Muscle layer of colon (tissue), 2 donors: ENCODE results near the gene LRRC14B.

ENCODE experiments used
- H3K27ac ChIP-seq: one replicate; pipeline ENCODE4 v1.7.0; 2013; ENCODE audit warnings: low read depth, mild to moderate bottlenecking, low read length, moderate library complexity
- H3K27me3 ChIP-seq, 2 donors: one replicate each; pipeline ENCODE4 v1.7.0; 2013; ENCODE audit warnings: low read length in 2 of 2, mild to moderate bottlenecking in 2 of 2; ENCODE audit not compliant: insufficient read depth in 2 of 2, control insufficient read depth in 1 of 2
- H3K36me3 ChIP-seq: one replicate; pipeline ENCODE4 v1.7.0; 2013; ENCODE audit warnings: mild to moderate bottlenecking, low read length; ENCODE audit not compliant: insufficient read depth
- H3K4me1 ChIP-seq: one replicate; pipeline ENCODE4 v1.7.0; 2013; ENCODE audit warnings: mild to moderate bottlenecking, low read length; ENCODE audit not compliant: insufficient read depth
- H3K4me3 ChIP-seq, 2 donors: one replicate each; pipeline ENCODE4 v1.7.0; 2013; ENCODE audit warnings: low read length in 2 of 2, low read depth in 1 of 2, mild to moderate bottlenecking in 1 of 2, moderate library complexity in 1 of 2
- H3K9ac ChIP-seq: one replicate; pipeline ENCODE4 v1.7.0; 2013; ENCODE audit warnings: low read length
- H3K9me3 ChIP-seq: one replicate; pipeline ENCODE4 v1.7.0; 2013; ENCODE audit warnings: mild to moderate bottlenecking, low read length
- donor health status: abdominal sarcoma.
- donor health status: Adenocarcinoma of cecum.

LRRC14B gene

DNA sequence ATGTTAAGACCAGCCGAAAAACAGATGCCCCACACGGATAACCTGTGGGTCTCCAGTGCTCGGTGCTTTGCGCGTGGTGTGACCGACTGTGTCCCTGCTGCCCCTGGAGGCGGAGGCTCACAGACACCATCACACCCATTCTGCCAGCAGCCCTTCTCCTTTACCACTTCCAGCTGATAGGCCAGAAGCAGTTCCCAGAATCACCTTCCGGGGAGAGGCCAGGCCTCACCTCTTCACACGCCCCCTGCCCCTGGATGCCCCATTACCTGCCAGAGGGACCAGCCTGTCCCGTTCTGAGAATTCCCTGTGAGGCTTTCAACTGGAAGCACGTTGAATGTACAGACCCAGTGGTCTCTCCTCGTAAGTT is 21.6 kb upstream of the LRRC14B start:
- no peak overlapping the region for H3K4me3 ChIP-seq
- no peaks in the 10 kb centered on the region for H3K27me3 ChIP-seq
- no peaks in the 10 kb centered on the region for H3K36me3 ChIP-seq
- no peak overlapping the region for H3K27ac ChIP-seq
- no peaks in the 10 kb centered on the region for H3K9me3 ChIP-seq
- no peak overlapping the region for H3K9ac ChIP-seq
- H3K4me1 ChIP-seq = no peaks in the 10 kb centered on the region

DNA sequence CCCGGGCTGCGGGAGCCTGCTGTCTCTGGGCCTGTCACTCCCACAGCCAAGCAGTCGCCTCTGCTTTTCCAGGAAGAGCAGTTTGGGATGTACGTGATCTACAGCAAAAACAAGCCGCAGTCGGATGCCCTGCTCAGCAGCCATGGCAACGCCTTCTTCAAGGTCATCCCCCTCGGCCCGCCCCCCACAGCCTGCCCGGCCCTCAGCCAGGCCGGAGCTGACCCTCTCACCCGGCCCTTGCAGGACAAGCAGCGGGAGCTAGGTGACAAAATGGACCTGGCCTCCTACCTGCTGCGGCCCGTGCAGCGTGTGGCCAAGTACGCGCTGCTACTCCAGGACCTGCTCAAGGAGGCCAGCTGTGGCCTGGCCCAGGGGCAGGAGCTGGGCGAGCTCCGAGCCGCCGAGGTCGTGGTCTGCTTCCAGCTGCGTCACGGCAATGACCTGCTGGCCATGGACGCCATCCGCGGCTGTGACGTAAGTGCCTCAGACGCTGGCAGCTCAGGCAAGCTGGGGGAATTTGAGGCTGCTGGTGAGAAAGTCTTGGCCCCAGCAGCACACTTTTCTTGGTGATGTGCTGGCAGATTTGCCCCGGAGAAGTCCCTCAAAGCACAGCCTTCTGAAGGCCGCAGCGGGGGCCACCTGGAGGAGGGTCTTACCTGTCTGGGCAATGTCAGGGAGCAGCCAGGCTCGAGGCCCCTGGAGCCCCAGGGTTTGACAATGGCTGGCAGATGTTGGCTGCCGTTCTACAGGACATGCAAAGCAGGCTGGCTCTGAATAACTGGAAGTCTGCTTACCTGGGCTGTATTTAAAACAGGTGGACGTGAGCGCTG is 20.1 kb upstream of the LRRC14B start:
- Histone ChIP-seq H3K4me1 (no peaks in the 10 kb centered on the region), H3K9ac (no peak overlapping the region), H3K27me3 (no peaks in the 10 kb centered on the region), H3K27ac (no peak overlapping the region), H3K4me3 (no peak overlapping the region), H3K9me3 (no peaks in the 10 kb centered on the region), H3K36me3 (no peaks in the 10 kb centered on the region)

DNA sequence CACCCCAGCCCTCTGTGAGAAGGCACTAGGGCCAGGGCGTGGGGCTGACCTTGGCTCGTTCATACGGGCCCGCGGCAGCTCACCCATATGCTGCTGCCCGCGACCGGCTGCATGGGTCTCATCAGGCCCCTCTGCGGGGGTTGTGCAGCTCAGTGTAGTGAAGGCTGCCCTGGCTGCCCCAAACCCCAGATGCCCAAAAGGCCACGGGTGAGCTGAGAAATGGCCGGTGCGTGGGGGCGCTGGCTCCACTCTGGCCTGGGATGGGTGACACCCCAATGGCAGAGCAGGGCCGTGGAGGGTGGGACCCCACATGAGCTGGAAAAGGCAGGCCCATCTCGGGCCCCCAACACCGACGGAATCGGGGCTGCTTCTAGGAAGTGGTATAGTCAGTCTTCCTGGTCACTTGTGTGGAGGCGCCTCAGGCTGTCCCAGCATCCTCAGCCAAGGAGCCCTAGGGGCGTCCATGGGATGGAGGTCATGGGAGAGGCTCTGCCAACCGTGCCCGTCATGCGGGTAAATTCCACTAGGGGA is 19.4 kb upstream of the LRRC14B start:
- no peak overlapping the region for H3K9ac ChIP-seq

DNA sequence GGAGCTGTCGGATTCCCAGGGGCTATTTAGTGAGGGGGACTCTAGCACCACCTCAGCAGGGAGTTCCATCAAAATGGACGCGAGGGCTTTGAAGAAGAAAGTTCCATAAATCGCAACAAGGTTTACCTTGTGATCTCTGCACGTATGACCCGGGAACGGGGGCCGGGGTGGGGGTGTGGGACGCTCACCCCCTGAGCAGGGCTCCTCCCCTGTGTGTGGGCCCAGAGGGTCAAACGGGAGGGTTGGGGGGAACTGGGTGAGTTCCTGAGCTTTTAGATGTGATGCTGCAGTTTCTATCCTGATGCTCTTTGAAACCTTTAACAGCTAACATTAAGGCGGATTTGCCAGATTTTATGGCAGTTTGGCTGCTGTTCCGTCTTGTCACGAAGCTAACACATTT is 18.9 kb upstream of the LRRC14B start:
- Histone ChIP-seq H3K27ac (no peak overlapping the region), H3K36me3 (no peaks in the 10 kb centered on the region), H3K27me3 (no peaks in the 10 kb centered on the region), H3K9ac (no peak overlapping the region), H3K9me3 (no peaks in the 10 kb centered on the region), H3K4me3 (no peak overlapping the region), H3K4me1 (no peaks in the 10 kb centered on the region)

More for the DNA sequence above, 19.4 kb upstream of the LRRC14B start:
- Histone ChIP-seq H3K9me3 (no peaks in the 10 kb centered on the region), H3K4me1 (no peaks in the 10 kb centered on the region), H3K27ac (no peak overlapping the region), H3K27me3 (no peaks in the 10 kb centered on the region), H3K4me3 (no peak overlapping the region), H3K36me3 (no peaks in the 10 kb centered on the region)

DNA sequence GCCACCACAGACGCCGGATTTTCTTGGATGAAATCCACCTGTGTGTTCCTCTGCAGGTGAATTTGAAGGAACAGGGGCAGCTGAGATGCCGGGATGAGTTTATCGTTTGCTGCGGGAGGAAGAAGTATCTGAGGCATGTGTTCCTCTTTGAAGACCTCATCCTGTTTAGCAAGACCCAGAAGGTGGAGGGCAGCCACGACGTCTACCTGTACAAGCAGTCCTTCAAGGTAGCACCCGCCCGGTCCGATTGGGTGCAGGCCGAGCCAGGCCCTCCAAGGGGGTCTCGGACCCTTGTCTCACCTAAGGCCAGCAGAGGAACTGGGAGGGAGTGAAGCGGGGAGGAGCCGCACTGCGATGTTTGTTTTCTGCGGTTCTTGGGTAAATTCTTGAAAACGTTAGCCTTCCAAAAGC is 18.4 kb upstream of the LRRC14B start:
- H3K27me3 ChIP-seq = no peaks in the 10 kb centered on the region

DNA sequence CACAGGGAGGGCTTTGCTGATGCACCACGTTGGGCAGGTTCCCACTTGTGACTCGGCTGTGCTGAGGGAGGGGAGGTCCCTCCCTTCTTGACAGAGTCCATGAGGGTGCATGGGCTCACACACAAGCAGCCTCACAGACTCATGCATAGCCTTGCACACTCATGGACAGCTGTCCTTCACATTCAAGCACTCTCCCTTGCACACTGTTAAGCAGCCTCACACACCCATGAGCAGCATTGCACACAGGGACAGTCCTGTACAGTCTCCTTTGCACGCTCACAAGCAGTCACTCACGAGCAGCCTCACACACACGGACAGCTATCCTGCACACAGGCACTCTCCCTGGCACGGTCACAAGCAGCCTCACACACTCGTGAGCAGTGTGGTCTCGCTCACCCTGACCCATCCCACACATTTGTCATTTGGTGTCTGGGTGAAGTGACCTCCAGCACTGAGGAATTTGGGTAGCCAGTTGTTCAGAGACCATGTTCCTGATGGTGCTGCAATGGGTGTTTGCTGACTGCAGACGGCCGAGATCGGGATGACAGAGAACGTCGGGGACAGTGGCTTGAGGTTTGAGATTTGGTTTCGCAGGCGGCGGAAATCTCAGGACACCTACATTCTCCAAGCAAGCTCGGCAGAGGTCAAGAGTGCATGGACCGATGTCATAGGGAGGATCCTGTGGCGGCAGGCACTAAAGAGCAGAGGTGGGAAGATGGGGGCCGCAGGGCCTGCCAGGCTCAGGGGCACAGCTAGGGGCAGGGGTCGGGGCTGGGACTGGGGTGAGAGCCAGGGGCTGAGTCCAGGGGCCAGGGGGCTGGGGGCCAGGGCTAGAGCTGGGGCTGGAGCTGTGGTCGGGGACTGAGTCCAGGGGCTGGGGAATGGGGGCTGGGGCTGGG is 17.7 kb upstream of the LRRC14B start:
- H3K27ac ChIP-seq = no peak overlapping the region
- no peaks in the 10 kb centered on the region for H3K27me3 ChIP-seq
- no peaks in the 10 kb centered on the region for H3K9me3 ChIP-seq
- no peaks in the 10 kb centered on the region for H3K36me3 ChIP-seq
- H3K9ac ChIP-seq = no peak overlapping the region
- no peaks in the 10 kb centered on the region for H3K4me1 ChIP-seq
- no peak overlapping the region for H3K4me3 ChIP-seq

More for the DNA sequence above, 18.4 kb upstream of the LRRC14B start:
- no peak overlapping the region for H3K4me3 ChIP-seq
- H3K36me3 ChIP-seq = no peaks in the 10 kb centered on the region
- H3K9me3 ChIP-seq = no peaks in the 10 kb centered on the region
- no peaks in the 10 kb centered on the region for H3K4me1 ChIP-seq
- H3K9ac ChIP-seq = no peak overlapping the region
- H3K27ac ChIP-seq = no peak overlapping the region

DNA sequence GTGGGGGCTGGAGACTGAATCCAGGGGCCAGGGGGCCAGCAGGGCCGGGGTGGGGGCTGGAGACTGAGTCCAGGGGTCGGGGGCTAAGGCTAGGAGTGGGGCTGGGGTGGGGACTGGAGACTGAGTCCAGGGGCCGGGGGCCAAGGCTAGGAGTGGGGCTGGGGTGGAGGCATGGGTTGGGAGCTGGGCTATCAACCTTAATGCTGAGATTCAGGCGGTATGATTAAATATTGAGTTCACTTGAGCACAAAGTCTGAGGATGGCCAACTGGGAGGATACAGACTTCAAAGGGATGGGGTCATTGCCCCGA is 17.0 kb upstream of the LRRC14B start:
- Histone ChIP-seq H3K27me3 (no peaks in the 10 kb centered on the region), H3K36me3 (no peaks in the 10 kb centered on the region), H3K4me3 (no peak overlapping the region), H3K4me1 (no peaks in the 10 kb centered on the region), H3K27ac (no peak overlapping the region), H3K9me3 (no peaks in the 10 kb centered on the region), H3K9ac (no peak overlapping the region)

DNA sequence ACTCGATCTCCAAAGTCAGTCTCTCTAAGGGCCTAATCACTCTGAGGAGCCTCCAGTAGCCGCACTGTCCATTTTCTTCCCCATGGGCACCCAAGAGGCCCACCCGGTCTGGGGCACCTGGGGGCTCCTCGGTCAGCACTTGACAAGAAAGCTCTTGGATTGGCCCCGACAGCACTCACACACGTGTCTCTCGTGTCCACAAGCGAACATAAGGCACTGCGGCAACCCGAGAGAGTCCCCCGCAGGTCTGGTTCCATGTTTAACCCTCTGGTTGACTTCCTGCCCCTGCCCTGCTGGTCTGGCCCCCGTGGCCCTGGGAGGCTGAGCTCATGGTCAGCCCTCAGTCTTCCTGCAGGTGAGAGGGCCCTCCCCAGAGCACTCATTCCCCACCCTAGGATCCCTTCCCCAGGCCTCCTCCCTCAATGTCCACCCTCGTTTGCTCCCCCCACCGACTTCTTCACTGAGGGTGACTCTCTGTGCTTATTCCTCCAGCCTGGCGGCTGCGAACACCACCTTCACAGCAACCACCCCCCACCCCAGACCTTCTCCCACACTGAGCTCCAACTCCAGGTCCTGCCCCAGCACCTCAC is 16.3 kb upstream of the LRRC14B start:
- H3K9ac ChIP-seq = no peak overlapping the region
- H3K36me3 ChIP-seq = no peaks in the 10 kb centered on the region
- H3K27me3 ChIP-seq = no peaks in the 10 kb centered on the region
- no peaks in the 10 kb centered on the region for H3K4me1 ChIP-seq
- H3K4me3 ChIP-seq = no peak overlapping the region
- H3K9me3 ChIP-seq = no peaks in the 10 kb centered on the region
- no peak overlapping the region for H3K27ac ChIP-seq

DNA sequence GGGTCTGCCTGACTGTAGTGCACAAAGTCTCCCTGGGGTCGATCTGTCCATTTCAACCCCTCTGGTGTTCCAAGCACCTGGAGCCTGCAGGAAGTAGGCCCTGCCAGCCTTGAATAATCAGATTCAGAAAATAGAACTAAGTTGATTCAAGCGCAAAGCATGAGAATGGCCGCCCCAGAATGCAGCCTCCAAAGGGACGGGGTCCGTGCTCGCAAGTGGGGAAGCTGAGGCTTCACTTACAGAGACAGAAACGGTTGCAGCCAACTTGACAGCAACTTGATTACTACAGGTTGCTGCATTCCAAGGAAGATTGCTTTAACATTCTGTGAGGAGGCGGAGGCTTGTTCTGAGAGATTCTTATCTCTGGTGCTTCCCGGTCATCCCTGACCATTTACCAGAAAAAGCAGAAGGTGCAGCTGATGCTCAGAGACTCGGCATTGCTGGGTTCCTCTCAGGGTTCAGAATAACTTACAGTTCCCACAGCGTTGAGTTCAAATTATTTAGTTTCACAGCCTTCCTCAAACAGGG is 14.9 kb upstream of the LRRC14B start:
- no peak overlapping the region for H3K27ac ChIP-seq
- no peaks in the 10 kb centered on the region for H3K36me3 ChIP-seq
- no peak overlapping the region for H3K9ac ChIP-seq
- H3K9me3 ChIP-seq = no peaks in the 10 kb centered on the region
- H3K27me3 ChIP-seq = peaks cover 0 to 3% of the 10 kb centered on the region in 2 donors
- no peaks in the 10 kb centered on the region for H3K4me1 ChIP-seq
- H3K4me3 ChIP-seq = no peak overlapping the region

DNA sequence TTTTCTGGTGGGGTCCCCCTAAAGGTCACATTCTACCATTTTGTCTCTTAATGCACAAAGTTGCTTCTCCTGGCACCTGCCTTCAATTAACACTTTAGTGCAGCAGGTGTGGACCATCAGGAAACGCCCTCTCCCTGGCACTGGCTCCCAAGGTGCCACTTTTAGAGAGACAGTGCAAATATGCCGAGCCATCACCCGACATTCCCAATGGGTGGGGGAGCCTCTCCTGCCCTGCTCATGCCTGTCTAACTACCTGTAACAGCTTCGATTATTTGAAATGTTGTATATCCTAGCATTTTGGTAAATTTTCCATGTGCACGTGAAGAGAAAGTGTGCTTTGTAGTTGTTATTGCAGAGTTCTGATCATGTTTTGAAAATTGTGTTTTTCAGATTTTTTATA is 13.2 kb upstream of the LRRC14B start:
- no peaks in the 10 kb centered on the region for H3K4me1 ChIP-seq
- no peaks in the 10 kb centered on the region for H3K36me3 ChIP-seq
- H3K27me3 ChIP-seq = peaks cover 0 to 4% of the 10 kb centered on the region in 2 donors
- H3K27ac ChIP-seq = no peak overlapping the region
- no peaks in the 10 kb centered on the region for H3K9me3 ChIP-seq
- no peak overlapping the region for H3K4me3 ChIP-seq
- no peak overlapping the region for H3K9ac ChIP-seq

DNA sequence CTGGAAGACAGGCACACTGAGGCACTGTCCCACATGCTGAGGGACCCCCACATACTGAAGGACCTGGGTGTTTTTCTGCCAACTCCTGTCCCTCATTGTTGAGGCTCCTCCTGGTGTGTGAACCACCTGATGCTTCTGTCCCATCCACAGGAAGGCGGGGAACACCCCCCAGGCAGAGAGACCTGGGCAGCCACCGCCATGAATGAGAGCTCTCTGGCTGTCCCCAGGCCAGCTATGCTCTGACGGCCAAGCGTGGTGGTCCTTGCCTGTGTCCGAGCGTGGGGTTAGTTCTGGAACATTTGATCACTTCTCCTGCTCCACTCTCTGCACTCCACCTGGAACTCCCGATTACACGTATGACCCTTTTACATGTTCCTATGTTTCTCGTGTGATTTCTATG is 11.9 kb upstream of the LRRC14B start:
- no peaks in the 10 kb centered on the region for H3K36me3 ChIP-seq
- no peak overlapping the region for H3K4me3 ChIP-seq
- H3K9me3 ChIP-seq = no peaks in the 10 kb centered on the region
- H3K27ac ChIP-seq = no peak overlapping the region
- peaks cover 0 to 4% of the 10 kb centered on the region in 2 donors for H3K27me3 ChIP-seq
- H3K9ac ChIP-seq = no peak overlapping the region
- H3K4me1 ChIP-seq = no peaks in the 10 kb centered on the region
